ENCODE measurements around the gene PATE1. TPM values are rescaled to one million over a fixed set of nuclear protein-coding genes. Genes with fewer than 3 reads are reported as not detected.

Gene PATE1
- total RNA-seq, 1 experiment from 2014 or later, result not detected

DNA sequence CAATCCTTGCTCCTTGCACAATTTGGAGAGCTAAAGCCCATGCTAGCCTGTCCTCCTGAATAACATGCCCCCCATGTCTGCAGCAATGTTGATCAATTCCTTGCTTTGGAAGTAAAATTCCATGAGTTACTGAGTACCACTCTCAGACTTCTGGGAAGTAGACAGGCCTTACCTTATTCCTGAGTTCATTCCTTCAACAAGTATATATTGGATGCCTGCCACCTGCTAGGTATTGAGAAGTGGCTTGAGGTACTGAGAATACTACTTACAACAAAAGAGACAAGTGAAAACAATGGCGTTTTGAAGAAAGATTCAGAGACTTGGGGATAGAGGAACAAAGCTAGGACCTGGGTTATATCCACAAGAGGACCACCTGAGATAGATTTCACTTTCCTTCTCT is 20.2 kb downstream of the PATE1 start:
- no peak overlapping the region for H2AFZ ChIP-seq (ENCODE audit: low read depth, low read length, poor library complexity, severe bottlenecking)
- ChIA-PET POLR2A (no interaction called here), CTCF (no interaction called here), RAD21 (ENCODE audit: low non-redundant PET in 1 of 2, low total read pairs in 2 of 2, uncharacterized antibody in 2 of 2, unreplicated experiment in 2 of 2) (no interaction called here)
- no peaks in the 10 kb centered on the region for H3K79me2 ChIP-seq (ENCODE audit: insufficient read depth, low read length)
- H3K27me3 ChIP-seq (ENCODE audit: insufficient read depth, low read length), result peaks cover 86% of the 10 kb centered on the region
- no peak overlapping the region for H3K9ac ChIP-seq (ENCODE audit: low read length)
- intact Hi-C loops (cut with micrococcal nuclease), result no loop called here
- H3K4me3 ChIP-seq (replicated peaks in 1 of 2; ENCODE audit: low read depth in 1 of 2, low read length in 2 of 2), result no peak overlapping the region
- no peaks in the 10 kb centered on the region for H3K9me3 ChIP-seq (ENCODE audit: control insufficient read depth in 1 of 2, insufficient read depth in 1 of 2, low read depth in 1 of 2, low read length in 2 of 2)
- no peaks in the 10 kb centered on the region for H3K4me1 ChIP-seq (ENCODE audit: control insufficient read depth in 1 of 2, insufficient read depth in 2 of 2, low read length in 2 of 2)
- H3K27ac ChIP-seq (ENCODE audit: low read depth, low read length), result no peak overlapping the region
- H3K9me2 ChIP-seq (ENCODE audit: insufficient read depth), result no peaks in the 10 kb centered on the region
- no peaks in the 10 kb centered on the region for H4K20me1 ChIP-seq (ENCODE audit: insufficient read depth)
- H3K36me3 ChIP-seq (ENCODE audit: control insufficient read depth in 1 of 2, insufficient read depth in 2 of 2, low read length in 2 of 2), result no peaks in the 10 kb centered on the region
- TF ChIP-seq, protein P1, sequence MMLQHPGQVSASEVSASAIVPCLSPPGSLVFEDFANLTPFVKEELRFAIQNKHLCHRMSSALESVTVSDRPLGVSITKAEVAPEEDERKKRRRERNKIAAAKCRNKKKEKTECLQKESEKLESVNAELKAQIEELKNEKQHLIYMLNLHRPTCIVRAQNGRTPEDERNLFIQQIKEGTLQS (IDR thresholded peaks at IDR 0.05), result no peak
- no peak for TF ChIP-seq CEBPB (IDR thresholded peaks at IDR 0.05; ENCODE audit: low read depth)
- TF ChIP-seq SP1 (IDR thresholded peaks at IDR 0.05; ENCODE audit: low read depth), result no peak
- no peak for TF ChIP-seq RAD21 (IDR thresholded peaks at IDR 0.05; ENCODE audit: low read depth)
- TF ChIP-seq SRF (IDR thresholded peaks at IDR 0.05; ENCODE audit: low read depth), result no peak
- TF ChIP-seq POLR2A (IDR thresholded peaks at IDR 0.05; ENCODE audit: borderline replicate concordance, extremely low read depth, insufficient read depth, insufficient read length), result no peak
- TF ChIP-seq SIN3A (IDR thresholded peaks at IDR 0.05; ENCODE audit: low read depth), result no peak
- no peak for TF ChIP-seq EZH2phosphoT487 (IDR thresholded peaks at IDR 0.05; ENCODE audit: borderline replicate concordance)
- no peak for TF ChIP-seq ZFX (IDR thresholded peaks at IDR 0.05)
- TF ChIP-seq ELF1 (IDR thresholded peaks at IDR 0.05; ENCODE audit: borderline replicate concordance, low read depth), result no peak
- TF ChIP-seq EGR1 (IDR thresholded peaks at IDR 0.05; ENCODE audit: low read depth), result no peak
- no peak for TF ChIP-seq EZH2 (IDR thresholded peaks at IDR 0.05)
- no peak for TF ChIP-seq POLR2AphosphoS5 (IDR thresholded peaks at IDR 0.05; ENCODE audit: low read depth, low read length)
- BruUV-seq (replicated peaks), result no TSS peak
- DNase-seq (ENCODE audit: low read depth, low spot score) (no peak), ATAC-seq (no peak)
- no peak overlapping the region for H3K4me2 ChIP-seq (ENCODE audit: low read length)

DNA sequence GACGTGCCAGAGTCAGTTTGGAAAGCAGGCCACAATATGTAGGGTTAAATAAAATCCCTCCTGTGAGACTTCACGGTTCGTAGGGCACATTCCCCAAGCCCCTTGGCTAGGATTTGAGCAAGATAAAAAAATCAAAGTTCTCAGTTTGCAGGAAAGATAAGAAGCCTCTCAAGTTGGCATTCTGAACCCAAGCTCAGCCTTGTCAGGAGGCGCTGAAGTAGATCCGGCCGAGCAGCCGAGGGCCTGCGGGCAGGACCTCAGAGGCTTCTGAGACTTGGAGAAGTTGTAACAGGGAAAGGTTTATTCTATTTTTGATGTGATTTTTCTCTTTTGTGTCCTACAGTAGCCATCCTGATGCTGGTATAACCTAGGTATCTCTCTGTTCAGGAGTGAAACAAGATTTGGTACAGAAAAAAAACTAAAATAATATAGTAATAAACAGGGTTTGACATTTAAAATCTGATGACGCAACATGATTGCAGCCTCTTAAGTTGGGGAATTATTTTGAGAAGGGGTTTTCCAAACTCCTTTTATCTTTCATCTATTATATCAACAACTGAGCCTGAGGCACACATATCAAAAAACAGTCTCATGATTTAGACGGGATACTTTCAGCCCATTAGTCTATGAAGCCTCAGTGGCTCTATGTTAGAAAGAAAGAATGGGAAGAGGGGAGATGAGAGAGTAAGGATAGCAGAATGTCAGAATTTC is 22.4 kb downstream of the PATE1 start:
- POLR2A ChIA-PET, result no interaction called here
- H3K4me2 ChIP-seq (ENCODE audit: low read length), result no peak overlapping the region
- no peak overlapping the region for H2AFZ ChIP-seq (ENCODE audit: low read depth, low read length, poor library complexity, severe bottlenecking)
- intact Hi-C loops (cut with micrococcal nuclease), result no loop called here
- no peak overlapping the region for H3K9ac ChIP-seq (ENCODE audit: low read length)
- DNase-seq (ENCODE audit: low read depth, low spot score) (no peak), ATAC-seq (no peak)
- H3K4me3 ChIP-seq (replicated peaks in 1 of 2; ENCODE audit: low read depth in 1 of 2, low read length in 2 of 2), result no peak overlapping the region
- H3K27me3 ChIP-seq (ENCODE audit: insufficient read depth, low read length), result peaks cover 95% of the 10 kb centered on the region
- H3K9me3 ChIP-seq (ENCODE audit: control insufficient read depth in 1 of 2, insufficient read depth in 1 of 2, low read depth in 1 of 2, low read length in 2 of 2), result no peaks in the 10 kb centered on the region
- RAD21 ChIA-PET (ENCODE audit: low non-redundant PET in 1 of 2, low total read pairs in 2 of 2, uncharacterized antibody in 2 of 2, unreplicated experiment in 2 of 2), result no interaction called here
- no peaks in the 10 kb centered on the region for H3K79me2 ChIP-seq (ENCODE audit: insufficient read depth, low read length)
- TF ChIP-seq, protein P1 (IDR thresholded peaks at IDR 0.05), result no peak
- no peak for TF ChIP-seq SIN3A (IDR thresholded peaks at IDR 0.05; ENCODE audit: low read depth)
- TF ChIP-seq CEBPB (IDR thresholded peaks at IDR 0.05; ENCODE audit: low read depth), result no peak
- TF ChIP-seq SP1 (IDR thresholded peaks at IDR 0.05; ENCODE audit: low read depth), result no peak
- TF ChIP-seq ZNF274 (IDR thresholded peaks at IDR 0.05; ENCODE audit: low read depth, low read length), result no peak
- no peak for TF ChIP-seq CBX3 (IDR thresholded peaks at IDR 0.05; ENCODE audit: low read depth)
- TF ChIP-seq JUND (IDR thresholded peaks at IDR 0.05), result no peak
- TF ChIP-seq RAD21 (IDR thresholded peaks at IDR 0.05; ENCODE audit: low read depth), result no peak
- no peaks in the 10 kb centered on the region for H3K4me1 ChIP-seq (ENCODE audit: control insufficient read depth in 1 of 2, insufficient read depth in 2 of 2, low read length in 2 of 2)
- no peaks in the 10 kb centered on the region for H3K36me3 ChIP-seq (ENCODE audit: control insufficient read depth in 1 of 2, insufficient read depth in 2 of 2, low read length in 2 of 2)
- H3K27ac ChIP-seq (ENCODE audit: low read depth, low read length), result no peak overlapping the region
- no peaks in the 10 kb centered on the region for H4K20me1 ChIP-seq (ENCODE audit: insufficient read depth)
- CTCF ChIA-PET, result no interaction called here
- no peaks in the 10 kb centered on the region for H3K9me2 ChIP-seq (ENCODE audit: insufficient read depth)
- no TSS peak for BruUV-seq (replicated peaks)

All from HCT116 (cell line).